SIG-M5 treated with dmso at 0.1 percent for 504 hours (cell line): Measurements from ENCODE around the gene CHST9.
"Not testable (repeated sequence)": the region's sequence is repeated elsewhere in the genome, so short reads cannot be mapped to it uniquely, and the experiment has no call there.

Experiments
- DNase-seq: peaks from one replicate; lab custom pipeline; 2025; ENCODE audit not compliant: unreplicated experiment; lab: John Stamatoyannopoulos, UW

The CHST9 gene

GRCh38 chr18:27171993-27172392, 13.1 kb downstream of the CHST9 start:
- DNase-seq: no peak

DNA sequence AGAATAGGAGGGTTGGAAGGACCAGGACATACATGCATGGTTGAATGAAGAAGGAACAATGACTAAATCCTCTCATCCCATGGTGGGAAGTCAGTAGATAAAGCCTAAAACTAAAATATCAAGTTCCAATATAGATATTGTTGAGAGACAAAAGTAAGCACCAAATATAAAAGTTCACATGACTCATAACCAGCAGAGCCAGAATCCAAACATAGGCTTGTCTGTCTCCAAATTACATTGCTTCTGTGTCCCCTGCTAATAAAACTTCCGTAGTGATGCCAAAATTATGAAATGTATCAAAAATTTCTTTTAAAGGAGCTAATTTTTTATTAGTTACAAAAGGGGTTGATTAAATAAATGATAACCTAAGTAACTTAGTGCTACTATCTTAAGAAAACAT, 19.7 kb downstream of the CHST9 start:
- DNase-seq: no peak

GRCh38 chr18:27164905-27165304, 20.2 kb downstream of the CHST9 start:
- no peak for DNase-seq

DNA sequence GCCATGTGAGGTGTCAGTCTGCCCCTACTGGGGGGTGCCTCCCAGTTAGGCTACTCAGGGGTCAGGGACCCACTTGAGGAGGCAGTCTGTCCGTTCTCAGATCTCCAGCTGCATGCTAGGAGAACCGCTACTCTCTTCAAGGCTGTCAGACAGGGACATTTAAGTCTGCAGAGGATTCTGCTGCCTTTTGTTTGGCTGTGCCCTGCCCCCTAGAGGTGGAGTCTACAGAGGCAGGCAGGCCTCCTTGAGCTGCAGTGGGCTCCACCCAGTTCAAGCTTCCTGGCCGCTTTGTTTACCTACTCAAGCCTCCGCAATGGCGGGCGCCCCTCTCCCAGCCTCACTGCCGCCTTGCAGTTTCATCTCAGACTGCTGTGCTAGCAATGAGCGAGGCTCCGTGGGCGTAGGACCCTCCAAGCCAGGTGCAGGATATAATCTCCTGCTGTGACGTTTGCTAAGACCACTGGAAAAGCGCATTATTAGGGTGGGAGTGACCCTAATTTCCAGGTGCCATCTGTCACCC, 21.9 kb downstream of the CHST9 start:
- not testable (repeated sequence) for DNase-seq

- DNase-seq: not testable (repeated sequence)
These were observed 35.9 kb downstream of the CHST9 start for GRCh38 chr18:27149240-27149639.

DNA sequence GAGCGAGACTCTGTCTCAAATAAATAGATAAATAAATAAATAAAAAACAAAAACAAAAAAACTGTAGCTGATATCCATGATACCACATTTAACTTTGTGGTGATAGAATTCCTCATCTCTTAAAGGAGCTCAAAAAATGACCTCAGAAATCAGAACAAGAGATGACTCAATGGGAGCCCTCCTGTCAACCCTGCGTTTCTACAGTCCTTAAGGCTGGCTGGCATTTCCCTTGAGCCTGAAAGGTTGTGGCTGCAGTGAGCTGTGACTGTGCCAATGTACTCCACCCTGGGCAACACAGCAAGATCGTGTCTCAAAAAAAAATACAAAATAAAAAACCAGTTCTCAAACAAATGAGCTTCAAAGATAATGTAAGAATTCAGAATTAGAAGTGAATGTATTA, 40.4 kb downstream of the CHST9 start:
- no peak for DNase-seq

DNA sequence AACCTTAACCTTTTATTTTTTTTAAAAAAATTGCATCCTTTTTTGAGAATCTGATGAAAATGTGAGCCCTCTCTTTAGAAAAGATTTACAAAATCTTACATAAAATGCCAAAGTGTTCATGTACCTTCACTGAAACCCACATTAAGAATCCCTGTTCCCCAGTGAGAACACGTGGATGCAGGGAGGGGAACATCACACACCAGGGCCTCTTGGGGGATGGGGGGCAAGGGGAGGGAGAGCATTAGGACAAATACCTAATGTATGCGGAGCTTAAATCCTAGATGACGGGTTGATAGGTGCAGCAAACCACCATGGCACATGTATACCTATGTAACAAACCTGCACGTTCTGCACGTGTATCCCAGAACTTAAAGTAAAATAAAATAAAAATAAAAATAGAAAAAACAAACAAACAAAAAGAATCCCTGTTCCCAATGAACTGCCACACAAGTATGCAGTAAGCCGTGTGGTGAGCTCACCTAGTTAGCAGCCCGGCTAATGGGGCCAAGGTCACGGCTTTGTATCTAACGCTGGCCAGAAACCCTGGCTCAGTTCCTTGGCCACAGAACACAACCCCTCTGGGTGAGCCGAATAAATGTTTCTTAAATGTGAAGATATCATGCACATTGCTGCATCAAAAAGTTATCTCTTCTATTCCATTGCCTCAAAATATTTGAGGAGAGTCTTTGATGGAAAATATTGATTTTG, 41.4 kb downstream of the CHST9 start:
- DNase-seq: no peak

- DNase-seq: no peak
These were observed 42.2 kb downstream of the CHST9 start for GRCh38 chr18:27142891-27143290.

GRCh38 chr18:27141876-27142275, 43.2 kb downstream of the CHST9 start:
- no peak for DNase-seq

GRCh38 chr18:27138079-27138478, 47.0 kb downstream of the CHST9 start:
- DNase-seq: no peak

DNA sequence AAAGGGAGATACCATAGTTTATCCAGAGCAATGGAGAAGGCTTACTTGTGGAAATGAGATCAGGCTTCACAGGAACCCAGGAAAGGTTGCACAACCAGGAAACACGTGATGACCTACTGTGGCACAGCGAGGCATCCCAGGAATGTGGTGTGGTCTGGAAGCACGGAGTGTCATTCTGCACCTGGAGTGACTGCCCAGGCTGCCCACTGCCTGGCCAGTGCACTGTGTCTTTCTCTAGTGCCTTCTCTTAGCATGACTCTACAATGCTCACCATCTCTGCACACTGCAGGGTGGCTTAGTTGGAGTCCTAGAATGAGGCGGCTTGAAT, 48.9 kb downstream of the CHST9 start:
- no peak for DNase-seq

DNA sequence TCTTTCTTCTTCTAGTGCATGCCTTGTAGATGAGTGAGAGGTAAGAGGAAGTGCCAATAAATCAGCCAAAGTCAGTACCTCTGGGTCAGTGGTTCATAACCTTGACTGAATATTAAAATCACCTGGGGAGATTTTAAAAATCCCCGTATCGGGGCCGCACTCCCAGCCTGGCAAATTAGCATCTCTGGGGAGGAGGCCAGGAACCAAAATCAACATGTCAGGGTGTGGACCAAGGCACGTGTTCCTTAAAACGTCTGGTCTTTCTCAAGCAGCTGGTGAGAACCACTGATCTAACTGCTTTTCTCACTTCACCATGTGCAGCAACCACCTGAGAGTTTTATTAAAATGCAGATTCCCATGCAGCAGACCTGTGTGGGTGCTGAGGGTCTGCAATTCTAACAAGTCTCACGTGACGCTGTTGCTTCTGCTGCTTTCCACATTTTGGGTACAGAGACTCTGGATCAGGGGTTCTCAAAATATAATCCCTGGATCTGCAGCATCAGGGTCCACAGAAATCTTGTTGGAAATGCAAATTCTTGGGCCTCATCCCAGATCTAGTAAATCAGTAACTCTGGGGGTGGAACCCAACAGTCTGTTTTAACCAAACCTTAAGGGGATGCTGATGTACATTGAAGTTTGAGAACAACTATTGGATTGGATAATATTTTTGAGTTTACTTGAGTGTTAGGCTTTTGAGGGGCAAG, 49.5 kb downstream of the CHST9 start:
- DNase-seq: no peak

GRCh38 chr18:27130065-27130630, 55.0 kb downstream of the CHST9 start:
- no peak for DNase-seq

DNA sequence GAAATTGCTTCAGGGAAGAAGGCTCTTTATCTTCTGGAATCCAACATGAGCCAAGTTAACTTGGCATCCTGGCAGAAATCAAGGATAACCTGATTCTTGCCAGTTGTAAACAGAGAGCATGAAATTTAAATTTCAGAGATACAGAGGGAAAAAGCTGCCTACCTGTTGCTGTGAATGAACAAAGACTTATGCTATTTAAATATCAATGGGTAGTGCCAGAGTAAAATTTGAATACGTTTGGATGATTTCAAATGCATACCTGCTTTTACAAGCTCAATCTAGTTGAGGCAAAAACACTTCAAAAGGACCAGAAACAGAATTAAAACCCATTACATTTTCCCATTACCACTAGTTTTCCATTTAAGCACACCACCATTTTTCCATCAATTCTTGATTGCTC, 60.9 kb downstream of the CHST9 start:
- no peak for DNase-seq

DNA sequence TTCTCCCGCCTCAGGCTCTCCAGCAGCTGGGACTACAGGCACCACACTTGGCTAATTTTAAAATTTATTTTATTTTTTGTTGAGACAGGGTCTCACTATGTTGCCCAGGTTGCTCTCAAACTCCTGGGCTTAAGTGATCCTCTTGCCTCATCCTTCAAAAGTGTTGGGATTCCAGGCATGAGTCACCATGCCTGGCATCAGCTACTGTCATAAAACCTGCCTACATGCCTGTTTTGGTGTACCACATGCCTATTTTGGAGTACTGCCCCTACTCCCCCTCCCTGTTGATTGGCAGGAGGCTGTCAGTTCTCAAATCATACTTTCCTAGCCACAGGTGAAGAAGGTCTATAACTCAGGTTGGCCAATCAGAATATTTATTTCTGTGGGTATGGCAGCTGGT, 64.0 kb downstream of the CHST9 start:
- DNase-seq: no peak

DNA sequence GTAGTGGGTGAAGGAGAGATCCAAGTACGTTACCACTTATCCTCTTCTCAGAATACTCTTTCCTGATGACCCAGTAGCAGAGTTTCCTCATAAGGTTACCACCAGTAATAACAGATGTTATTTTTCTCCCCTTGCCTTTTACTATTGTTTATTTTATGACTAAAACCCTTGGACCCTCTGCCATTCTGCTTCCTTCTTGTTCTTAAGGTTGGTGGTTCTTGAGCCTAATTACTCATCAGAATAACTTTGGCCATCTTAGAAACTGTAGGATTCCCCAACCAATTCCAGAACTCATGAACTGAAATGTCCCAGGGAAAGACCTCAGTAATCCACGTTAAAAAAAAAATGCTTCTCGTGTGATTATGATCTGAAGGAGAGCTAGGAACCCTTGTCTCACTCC, 64.9 kb downstream of the CHST9 start:
- DNase-seq: no peak

DNA sequence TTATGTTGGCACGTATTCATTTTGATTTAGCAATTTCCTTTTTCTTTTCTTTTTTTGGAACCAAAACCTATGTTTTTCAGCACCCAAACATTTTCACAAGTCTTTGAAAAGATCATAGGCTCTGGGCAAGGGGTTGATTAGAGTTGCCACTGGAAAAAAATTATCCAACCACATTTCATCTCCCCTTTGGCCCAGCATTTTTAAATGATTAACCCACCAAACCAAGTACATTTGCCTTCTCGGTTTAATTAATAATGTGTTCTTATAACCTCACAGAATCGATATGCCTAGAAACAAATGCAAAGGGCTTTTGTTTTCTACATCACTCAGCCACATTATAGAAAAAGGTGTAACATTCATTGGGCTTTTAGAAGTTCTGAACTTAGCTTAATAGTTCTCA, 66.1 kb downstream of the CHST9 start:
- DNase-seq: no peak

- no peak for DNase-seq
These were observed 70.3 kb downstream of the CHST9 start for GRCh38 chr18:27114842-27115241.

- DNase-seq: no peak
These were observed 71.8 kb downstream of the CHST9 start for GRCh38 chr18:27113358-27113757.

DNA sequence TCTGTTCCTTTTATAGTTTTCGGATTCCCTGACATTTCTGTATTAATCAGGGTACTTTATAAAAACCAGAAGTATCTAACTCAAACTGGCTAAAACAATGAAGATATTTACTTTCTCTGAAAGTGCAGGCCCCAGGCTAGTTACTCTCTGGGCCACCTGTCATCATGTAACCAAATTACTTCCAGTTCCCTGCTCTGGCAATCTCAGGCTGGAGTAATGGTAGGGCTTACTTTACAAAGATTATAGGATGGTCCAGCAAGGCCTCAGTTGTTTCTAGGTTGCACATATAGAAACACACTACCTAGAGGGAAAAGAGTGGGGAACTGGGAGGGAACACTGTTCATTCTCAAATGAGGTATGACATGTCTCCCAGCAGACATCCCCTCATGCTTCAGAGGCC, 74.8 kb downstream of the CHST9 start:
- DNase-seq: no peak

DNA sequence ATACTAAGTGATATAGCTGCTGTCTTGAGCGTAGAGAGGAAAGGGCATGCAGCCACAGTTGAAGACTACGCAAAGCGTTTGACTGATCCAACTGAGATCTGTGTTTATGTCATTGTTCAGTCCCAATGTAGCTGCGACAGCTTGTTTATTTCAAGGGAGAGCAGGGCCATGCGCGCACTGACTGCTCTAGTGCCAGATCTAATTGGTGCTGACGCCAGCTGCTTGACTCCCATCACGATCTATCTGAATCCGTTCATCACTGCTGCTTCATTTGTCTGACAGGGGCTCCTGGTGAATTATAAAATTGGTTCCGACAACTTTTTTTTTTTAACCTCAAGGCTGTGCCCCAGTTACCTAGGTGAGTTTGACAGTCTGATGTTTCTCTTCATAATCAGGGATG, 75.7 kb downstream of the CHST9 start:
- DNase-seq: no peak

DNA sequence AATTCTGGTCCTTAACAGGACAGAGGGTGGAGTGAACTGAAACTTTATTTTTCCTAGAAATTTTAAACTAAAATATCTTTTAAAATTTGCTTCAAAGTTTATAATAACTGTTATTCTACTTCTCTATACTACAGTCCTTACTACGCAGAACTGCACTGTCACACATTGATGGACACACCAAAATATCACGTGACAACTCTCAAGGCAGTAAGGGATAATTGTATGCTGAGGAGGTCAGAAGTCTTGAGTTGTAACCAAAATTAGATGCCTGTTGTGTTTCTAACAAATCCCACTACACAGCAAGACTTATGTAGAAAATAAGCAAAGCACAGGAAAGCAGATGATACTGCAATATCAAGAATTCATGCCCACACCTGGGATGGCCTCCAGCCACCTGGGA, 76.3 kb downstream of the CHST9 start:
- DNase-seq: no peak
